OCI-LY1 (cell line): ENCODE data around the gene EOLA1.

Source experiments
- EZH2 ChIP-seq: fragments of 200-600 bp; sonication (generic), shearing (Covaris generic); IDR thresholded peaks from 2 replicates; pipeline ENCODE4 v1.8.0; 2017; ENCODE audit warnings: borderline replicate concordance, mixed run types, mild to moderate bottlenecking, antibody characterized with exemption, low read length, moderate library complexity, mixed read lengths
- TF ChIP-seq, protein P1 (sequence below): fragments of 200-600 bp; sonication (generic), shearing (Covaris generic); IDR thresholded peaks from 2 replicates; pipeline ENCODE4 v1.5.1; 2017; ENCODE audit warnings: mild to moderate bottlenecking, antibody characterized with exemption, low read length, moderate library complexity, mixed read lengths

DNA sequence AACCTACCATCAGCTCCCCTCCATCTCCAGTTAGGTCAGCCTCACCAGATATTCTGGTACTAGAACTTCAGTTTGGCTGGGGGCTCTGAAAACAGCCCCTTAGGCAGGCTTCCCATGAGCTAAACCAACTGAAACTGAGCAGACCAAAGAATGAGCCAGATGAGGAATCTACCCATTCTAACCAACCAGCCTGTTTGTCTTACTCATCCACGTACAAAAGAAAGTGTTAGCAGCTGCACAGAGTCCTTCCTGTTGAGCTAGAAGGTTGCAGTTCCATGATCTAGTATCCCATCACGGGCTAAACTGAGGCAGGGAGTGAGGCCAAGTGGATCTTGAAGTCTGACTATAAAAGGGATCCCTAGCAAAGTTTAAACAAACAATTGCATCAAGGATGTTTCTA is 29.0 kb downstream of the EOLA1 start:
- TF ChIP-seq, protein P1, sequence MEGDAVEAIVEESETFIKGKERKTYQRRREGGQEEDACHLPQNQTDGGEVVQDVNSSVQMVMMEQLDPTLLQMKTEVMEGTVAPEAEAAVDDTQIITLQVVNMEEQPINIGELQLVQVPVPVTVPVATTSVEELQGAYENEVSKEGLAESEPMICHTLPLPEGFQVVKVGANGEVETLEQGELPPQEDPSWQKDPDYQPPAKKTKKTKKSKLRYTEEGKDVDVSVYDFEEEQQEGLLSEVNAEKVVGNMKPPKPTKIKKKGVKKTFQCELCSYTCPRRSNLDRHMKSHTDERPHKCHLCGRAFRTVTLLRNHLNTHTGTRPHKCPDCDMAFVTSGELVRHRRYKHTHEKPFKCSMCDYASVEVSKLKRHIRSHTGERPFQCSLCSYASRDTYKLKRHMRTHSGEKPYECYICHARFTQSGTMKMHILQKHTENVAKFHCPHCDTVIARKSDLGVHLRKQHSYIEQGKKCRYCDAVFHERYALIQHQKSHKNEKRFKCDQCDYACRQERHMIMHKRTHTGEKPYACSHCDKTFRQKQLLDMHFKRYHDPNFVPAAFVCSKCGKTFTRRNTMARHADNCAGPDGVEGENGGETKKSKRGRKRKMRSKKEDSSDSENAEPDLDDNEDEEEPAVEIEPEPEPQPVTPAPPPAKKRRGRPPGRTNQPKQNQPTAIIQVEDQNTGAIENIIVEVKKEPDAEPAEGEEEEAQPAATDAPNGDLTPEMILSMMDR: no peak
- TF ChIP-seq EZH2: no peak
